Measurements from ENCODE around the gene ABI3.
"Not testable (repeated sequence)": the region's sequence is repeated elsewhere in the genome, so short reads cannot be mapped to it uniquely, and the experiment has no call there.

Gene ABI3, protein sequence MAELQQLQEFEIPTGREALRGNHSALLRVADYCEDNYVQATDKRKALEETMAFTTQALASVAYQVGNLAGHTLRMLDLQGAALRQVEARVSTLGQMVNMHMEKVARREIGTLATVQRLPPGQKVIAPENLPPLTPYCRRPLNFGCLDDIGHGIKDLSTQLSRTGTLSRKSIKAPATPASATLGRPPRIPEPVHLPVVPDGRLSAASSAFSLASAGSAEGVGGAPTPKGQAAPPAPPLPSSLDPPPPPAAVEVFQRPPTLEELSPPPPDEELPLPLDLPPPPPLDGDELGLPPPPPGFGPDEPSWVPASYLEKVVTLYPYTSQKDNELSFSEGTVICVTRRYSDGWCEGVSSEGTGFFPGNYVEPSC

DNA sequence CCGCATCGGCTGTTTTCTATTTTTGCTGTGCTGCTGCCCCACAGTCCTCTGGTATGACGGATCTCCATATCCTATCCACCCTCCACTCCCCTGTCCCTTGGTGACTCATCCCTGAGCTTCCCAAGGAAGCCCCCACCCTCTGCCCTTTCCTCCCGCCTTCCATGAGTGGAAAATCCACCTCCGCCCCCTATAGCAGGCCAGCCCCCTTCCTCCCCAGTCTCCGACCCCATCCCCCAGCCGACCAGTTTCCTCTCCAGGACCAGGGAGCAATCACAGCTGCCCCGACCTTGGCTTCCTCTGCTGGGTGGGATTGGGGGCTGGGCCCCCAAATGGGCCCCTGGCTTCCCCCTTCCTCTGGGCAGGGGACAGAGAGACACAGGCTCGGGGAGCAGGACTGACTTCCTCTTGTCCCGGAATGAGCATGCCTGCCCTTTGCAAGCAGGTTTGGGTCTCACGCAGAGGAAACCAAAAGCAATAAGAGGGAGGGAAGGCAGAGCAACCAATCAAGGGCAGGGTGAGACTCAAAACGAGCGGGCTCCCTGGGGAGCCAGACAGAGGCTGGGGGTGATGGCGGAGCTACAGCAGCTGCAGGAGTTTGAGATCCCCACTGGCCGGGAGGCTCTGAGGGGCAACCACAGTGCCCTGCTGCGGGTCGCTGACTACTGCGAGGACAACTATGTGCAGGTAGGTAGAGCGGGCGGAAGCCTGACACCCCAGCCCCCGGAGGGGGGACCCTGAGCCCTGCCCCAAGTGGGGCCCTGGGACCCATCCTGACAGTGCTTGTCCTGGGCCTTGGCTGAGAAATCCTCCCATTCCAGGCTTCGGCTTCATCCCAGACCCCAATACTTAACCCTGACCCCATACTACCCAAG, at the start of gene ABI3, which contains the start of gene GNGT2:
Gene ABI3, plus strand, starts transcription at position 550 of the 872 bp plus-strand sequence. Its CDS starts 18 bp downstream, at position 568.
Gene GNGT2, minus strand, starts transcription at position 417 of the 872 bp plus-strand sequence. CDS start 3,152 bp downstream, outside the sequence.
- DNase-seq (ENCODE audit: low read depth), result peak; percentile 86

DNA sequence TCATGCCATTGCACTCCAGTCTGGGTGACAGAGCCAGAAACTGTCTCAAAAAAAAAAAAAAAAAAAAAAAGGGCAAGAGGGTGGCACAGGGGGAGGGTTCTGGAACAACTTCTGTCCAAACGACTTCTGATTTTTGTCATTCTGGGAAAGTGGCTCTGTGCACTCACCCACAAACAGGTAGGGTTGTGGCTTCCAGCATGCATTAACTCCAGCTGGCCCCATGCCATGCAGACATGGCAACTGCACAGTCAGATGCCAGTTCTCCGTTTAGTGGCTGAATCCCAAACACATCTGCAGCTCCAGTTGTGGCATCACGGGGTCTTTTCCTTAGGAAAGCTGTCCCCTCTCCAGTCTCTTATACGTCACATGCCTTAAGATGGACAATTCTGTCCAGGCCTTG, 47.6 kb upstream of the ABI3 start:
- DNase-seq (ENCODE audit: low read depth), result no peak

DNA sequence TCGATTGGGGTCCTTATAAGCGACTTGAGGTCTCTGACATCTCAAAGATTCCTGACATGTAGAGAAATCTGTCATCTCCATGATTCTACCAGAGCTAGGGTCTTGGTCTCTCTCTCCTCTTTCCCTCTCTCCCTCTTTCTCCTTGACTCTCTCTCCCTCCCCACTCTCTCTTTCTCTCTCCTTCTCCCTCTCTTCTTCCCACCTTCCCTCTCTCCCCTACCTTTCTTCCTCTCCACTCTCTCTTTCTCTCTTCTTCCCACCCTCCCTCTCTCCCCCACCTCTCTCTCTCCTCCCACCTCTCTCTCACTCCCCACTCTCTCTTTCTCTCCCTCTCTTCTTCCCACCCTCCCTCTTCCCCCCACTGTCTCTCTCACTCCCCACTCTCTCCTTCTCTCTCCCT, 45.4 kb upstream of the ABI3 start:
- DNase-seq (ENCODE audit: low read depth), result no peak

DNA sequence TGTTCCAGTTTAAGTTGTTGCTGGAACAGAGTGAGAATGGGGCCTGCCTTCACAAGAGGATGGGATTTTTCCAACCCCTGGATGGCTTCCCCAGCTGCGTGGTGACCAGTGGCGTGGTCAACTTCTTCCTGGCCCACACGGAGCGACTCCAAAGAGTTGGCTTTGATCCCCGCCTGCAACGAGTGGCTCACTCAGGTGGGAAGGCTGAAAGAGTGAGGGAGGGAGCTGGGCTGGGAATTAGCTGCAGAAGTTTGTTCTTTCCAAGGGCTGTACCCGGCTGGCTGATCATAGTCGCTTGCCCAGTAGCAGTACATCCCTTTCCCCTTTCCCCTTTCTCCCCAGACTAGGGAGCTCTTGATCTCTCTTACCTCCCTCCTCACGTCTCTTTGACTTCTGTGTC, 41.8 kb upstream of the ABI3 start:
- no peak for DNase-seq (ENCODE audit: low read depth)

DNA sequence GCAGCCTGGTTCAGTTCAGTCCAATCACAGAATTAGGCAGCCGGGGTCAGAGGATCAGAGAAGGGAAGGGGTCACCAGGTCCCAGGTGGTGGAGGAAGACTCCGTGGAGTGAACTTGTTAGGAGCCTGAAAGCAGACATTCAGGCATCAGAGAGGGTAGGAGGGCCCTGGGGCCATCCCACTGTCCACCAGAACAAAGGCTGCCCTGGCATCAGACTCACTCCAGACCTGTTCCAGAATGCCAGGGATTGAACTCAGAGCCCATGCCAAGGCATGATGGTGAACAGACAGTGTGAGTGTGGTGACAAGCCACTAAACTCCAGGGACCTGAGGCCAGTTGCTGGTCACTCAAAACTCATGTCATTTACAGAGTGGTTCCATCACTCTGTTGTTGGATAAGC, 40.3 kb upstream of the ABI3 start:
- DNase-seq (ENCODE audit: low read depth), result no peak

DNA sequence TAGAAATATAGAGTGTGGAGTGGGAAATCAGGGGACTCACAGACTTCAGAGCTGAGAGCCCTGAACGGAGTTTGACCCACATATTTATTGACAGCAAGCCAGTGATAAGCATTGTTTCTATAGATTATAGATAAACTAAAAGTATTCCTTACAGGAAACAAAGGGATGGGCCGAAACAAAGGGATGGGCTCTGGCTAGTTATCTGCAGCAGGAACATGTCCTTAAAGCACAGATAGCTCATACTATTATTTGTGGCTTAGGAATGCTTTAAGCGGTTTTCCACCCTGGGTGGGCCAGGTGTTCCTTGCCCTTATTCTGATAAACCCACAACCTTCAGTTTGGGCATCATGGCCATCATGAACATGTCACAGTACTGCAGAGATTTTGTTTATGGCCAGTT, 39.8 kb upstream of the ABI3 start:
- not testable (repeated sequence) for DNase-seq (ENCODE audit: low read depth)

DNA sequence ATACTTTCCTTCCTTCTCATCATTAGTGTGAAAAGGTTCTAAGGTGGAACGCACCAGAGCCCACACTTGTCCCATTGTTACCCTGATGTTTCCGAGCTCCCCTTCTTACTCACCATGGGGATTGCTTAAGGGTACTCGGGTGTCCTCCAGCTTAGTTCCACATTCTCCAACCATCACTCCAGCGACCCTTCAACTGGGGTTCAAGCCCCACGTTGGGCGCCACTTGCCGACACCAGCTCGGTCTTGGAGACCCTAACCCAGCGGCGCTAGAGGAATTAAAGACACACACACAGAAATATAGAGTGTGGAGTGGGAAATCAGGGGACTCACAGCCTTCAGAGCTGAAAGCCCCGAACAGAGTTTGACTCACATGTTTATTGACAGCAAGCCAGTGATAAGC, 34.5 kb upstream of the ABI3 start:
- DNase-seq (ENCODE audit: low read depth), result not testable (repeated sequence)

DNA sequence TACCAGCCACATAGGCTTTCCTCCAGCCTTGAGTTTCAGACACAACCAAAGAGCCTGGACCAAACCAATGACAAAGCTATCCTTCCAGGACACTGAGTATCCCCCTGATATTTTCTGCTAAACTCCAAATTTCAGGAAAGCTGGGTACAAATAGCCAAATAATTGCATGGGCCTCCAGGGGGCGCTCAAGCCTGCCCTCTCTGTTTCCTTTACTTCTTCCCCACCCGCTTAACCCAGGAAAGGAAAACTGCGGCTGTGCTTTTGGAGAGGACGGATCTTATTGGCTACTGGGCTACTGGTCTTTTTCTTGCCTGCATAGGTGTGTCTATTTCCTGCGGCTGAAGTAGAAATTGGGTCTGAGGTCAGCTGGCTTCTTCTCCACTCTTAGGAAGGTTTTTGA, 30.2 kb upstream of the ABI3 start:
- DNase-seq (ENCODE audit: low read depth), result peak; percentile 71

DNA sequence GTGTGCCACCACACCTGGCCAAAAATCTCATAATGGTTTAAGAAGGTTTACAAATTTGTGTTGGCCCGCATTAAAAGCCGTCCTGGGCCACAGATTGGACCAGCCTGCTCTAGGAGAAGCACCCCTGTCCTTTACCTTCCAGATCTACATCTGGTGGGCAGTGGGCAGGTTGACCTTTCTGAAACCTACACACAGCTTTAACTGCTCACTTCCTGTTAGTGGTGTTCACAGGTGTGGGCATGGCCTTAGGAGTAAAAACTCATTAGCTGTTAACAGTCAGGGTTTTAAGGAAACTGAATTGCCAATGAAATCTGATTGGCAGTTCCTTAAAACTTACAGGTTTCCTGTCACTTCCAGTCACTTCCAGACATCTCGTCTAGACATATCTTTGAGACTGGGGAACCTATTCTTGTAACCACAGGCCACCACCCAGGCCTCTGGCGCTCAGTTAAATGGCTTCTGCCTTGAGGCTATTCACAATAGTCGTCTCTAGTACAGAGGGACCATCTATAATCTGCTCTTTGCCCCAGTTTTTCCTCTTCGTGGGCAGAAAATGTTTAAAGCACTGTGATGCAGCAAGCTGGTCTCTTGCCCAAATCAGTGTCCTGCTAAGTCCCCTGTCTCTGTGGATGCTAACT, 29.4 kb upstream of the ABI3 start:
- no peak for DNase-seq (ENCODE audit: low read depth)

DNA sequence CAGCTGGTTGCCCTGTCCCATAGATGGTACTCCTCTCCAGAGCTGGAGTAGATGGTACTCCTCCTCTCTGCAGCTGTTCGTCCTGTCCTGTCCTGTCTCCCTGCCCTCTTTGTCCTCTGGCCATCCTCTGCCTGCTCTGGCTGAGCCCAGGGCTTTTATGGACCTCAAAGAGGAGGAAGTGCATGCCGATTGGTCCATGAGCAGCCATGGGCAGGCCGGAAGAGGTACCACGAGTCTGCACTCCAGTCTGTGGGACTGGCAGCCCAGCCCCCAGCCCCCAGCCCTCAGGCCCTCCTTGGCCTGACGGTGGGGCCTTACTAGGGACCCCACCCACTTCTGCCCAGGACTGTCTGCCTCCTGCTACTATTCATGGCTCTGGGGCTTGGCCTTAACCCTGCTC, 27.2 kb upstream of the ABI3 start:
- DNase-seq (ENCODE audit: low read depth), result no peak

DNA sequence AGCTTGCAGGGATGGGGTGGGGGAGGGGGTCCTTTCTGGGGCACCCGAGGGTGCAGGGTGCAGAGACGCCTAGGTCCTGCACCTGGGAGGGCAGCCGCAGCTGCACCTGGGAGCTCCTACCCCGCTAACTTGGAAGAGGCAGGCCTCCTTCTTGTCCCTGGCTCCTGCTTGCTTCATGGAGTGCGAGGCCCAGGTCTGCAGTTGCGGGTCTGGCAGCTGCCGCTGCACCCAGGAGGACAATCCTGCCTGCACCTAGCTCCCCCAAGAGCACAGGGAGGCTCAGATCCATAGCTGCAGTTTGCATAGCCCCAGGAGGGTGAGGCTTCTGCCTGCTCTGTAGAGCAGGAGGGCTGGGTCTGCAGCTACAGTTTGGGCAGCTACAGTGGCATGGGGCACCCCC, 26.7 kb upstream of the ABI3 start:
- DNase-seq (ENCODE audit: low read depth), result no peak

DNA sequence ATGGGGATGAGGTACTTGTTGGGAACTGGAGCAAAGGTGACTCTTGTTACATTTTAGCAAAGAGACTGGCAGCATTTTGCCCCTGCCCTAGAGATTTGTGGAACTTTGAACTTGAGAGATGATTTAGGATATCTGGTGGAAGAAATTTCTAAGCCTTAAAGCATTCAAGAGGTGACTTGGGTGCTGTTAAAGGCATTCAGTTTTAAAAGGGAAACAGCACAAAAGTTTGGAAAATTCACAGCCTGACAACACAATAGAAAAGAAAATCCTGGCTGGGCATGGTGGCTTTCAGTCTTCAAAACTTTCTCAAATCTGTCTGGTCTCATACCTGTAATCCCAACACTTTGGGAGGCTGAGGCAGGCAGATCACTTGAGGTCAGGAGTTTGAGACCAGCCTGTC, 26.0 kb upstream of the ABI3 start:
- DNase-seq (ENCODE audit: low read depth), result not testable (repeated sequence)

DNA sequence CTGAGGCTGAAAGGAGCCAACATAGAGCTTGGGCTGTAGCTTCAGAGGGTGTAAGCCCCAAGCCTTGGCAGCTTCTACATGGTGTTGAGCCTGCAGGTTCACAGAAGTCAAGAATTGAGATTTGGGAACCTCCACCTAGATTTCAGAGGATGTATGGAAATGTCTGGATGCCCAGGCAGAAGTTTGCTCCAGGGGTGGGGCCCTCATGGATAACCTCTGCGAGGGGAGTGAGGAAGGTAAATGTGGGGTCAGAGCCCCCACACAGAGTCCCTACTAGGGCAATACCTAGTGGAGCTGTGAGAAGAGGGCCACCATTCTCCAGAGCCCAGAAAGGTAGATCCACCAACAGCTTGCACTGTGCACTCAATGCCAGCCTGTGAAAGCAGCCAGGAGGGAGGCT, 25.1 kb upstream of the ABI3 start:
- not testable (repeated sequence) for DNase-seq (ENCODE audit: low read depth)

DNA sequence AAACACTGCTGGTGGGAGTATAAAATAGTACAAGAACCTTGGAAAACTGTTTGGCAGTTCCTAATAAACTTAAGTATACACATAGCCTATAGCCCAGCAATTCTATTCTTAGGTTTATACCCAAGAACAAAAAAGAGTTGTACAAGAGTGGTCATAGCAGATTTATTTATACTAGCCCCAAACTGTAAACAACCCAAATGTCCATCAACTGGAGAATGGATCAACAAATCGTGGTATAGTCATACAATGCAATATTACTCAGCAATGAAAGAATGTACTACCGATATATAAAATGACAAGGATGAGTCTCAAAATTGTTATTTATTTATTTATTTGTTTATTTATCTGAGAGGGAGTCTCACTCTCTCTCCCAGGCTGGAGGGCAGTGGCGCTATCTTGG, 23.2 kb upstream of the ABI3 start:
- DNase-seq (ENCODE audit: low read depth), result no peak

DNA sequence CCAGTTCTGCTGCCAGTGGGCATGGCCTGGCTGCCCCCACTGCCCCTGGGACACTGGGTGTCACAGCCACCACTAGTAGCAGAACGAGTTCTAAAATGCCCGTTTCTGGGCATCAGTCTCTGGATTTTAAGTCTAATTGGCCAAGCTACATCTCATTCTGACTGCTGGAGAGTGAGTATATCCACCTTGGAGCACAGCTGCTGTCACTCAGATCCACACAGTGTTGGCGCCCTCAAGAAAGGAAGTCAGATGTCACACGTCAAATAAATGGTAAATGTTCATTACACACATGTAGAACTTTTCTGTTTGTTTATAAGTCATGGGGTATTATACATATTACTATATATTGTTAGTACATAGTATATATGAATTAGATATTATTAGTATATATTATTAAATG, 19.6 kb upstream of the ABI3 start:
- no peak for DNase-seq (ENCODE audit: low read depth)

DNA sequence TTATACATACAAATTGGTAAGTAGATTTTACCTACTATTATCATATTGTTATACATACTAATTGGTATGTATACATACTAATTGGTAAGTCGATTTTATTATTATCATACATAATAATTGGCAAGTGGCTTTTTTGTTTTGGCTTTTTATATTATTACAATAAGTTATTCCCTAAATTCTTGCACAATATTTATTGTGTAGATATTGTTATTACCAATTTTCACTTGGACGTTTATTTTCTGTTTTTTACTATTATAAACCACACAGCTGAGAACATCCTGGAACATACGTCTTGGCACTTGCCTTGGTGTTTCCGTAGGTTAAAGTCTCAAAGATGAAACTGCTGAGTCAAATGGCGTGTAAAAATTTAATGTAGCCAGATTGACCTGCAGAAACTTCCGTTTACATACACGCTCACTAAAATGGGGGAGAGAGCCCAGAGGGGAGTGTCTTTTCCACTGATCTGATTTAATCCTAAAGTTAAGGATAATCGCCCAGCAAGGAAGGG, 19.0 kb upstream of the ABI3 start:
- DNase-seq (ENCODE audit: low read depth), result no peak

DNA sequence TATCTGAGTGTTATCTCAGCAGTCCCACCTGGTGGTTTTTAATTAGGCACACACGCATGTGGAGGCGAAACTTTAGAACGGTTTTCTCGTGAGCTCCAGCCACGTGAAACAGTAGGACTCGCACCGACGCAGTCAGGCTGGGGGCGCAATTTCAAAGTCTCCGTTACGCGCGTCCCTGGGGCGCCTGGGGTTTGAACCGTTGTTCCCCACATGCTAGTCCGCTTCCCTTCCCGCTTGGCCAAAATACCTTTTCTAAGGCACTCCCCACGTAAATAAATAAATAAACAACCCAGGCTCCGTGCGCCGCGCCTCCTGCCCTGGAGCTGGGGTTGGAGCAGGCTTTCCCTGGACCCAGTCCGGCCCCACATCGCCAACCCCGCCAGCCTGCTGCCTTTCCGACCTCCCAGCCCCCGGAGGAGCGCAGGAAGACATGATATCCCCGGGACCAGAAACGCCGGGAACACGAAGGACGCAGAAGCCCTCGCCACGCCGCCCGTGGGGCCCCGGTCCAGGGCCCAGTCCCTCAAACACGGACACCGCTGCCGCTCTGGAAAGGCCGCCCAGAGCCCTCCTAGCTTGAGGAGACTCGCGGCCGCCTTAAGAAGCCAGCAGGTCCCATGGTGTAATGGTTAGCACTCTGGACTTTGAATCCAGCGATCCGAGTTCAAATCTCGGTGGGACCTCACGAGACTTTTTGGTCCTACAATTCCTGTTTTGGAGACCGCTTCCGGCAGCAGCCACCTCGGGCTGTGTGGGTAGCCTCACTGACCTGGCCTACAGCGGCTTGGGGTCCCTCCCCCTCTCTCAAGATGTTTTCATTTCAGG, 18.4 kb upstream of the ABI3 start:
- peak; percentile 82 for DNase-seq (ENCODE audit: low read depth)

DNA sequence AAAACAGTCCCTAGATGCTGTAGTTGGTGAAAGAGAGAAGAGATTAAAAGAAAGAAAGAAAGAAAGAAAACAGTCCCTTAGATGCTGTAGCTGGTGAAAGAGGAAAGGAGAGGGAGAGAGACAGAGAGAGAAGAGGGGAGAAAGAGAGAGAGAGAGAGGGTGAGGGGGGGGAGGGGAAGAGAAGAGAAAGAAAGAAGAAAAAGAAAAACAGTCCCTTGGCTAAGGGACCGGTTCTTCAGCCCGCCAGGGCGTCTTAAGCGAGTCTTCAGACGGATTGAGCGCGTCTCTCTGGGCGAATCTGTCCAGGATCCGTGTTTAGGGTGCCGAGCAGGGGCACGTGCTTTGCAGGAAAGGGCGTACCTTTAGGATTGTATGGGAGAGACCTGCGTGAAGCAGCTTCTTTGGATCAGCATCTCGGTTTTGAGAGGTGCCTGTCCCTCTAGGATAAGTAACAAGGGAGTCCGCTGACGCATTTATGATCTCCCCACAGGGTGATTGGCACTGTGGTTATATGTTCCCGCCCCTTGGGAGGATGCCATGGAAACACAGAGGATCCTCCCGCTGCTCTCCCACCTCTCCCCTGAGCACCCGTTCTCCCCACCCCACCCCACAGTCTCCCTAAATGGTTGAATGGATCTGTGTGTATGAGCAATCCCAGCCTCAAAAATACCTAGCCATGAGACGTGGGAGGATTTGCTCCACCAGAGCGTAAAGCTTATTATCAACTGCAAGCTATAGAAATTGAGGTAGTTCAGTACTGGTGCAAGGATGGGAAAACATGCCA, 16.8 kb upstream of the ABI3 start:
- peak; percentile 76 for DNase-seq (ENCODE audit: low read depth)

DNA sequence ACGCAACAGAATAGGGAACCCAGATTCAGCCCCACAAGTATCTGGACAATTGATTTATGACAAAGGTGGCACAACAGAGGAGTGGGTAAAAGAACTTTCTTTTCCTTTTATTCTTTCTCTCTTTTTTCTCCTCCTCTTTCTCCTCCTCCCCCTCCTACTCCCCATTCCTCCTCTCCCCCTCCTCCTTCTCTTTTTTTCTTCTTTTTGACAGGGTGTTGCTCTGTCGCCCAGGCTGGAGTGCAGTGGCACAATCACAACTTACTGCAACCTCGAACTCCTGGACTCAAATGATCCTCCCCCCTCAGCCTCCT, 16.3 kb upstream of the ABI3 start:
- DNase-seq (ENCODE audit: low read depth), result no peak

DNA sequence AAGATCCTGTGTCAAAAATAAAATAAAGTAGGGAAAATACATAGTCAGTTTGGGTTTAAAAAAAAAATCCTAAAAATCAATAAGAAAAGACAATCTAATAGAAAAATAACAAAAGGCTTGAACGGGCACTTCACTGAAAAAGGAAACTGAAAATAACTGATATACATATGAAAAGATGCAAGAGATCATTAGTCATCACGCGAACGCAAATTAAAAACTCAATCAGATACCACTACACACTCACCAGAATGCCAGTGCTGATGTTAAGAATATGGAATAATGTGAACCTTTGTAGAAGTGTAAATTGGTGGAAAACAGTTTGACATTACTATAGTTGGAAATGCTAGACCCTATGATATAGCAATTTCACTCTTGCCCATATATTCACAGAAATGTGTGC, 14.8 kb upstream of the ABI3 start:
- no peak for DNase-seq (ENCODE audit: low read depth)

DNA sequence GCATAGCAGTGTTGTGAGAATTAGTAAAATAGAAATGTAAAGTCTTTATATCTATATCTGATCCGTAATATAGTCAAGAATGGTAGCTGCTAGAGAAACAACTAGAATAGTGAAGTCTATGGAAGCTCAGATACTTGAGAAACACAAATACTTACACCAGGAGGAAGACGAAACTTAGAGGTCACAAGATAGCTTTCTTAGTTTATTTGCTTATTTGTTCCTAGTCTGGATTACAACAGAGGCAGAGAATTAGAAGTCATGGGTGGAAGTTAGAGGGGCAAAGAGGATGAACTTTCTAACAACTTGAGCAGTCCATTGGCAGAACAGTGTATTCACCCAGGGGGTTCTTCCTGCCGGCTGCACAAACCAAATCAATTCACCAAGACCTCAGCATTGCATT, 14.0 kb upstream of the ABI3 start:
- DNase-seq (ENCODE audit: low read depth), result no peak
